ENCODE data around the gene ABLIM3.
A peak's percentile ranks its signal among the peaks of the same experiment; 100 is the strongest.

ABLIM3 gene

DNA sequence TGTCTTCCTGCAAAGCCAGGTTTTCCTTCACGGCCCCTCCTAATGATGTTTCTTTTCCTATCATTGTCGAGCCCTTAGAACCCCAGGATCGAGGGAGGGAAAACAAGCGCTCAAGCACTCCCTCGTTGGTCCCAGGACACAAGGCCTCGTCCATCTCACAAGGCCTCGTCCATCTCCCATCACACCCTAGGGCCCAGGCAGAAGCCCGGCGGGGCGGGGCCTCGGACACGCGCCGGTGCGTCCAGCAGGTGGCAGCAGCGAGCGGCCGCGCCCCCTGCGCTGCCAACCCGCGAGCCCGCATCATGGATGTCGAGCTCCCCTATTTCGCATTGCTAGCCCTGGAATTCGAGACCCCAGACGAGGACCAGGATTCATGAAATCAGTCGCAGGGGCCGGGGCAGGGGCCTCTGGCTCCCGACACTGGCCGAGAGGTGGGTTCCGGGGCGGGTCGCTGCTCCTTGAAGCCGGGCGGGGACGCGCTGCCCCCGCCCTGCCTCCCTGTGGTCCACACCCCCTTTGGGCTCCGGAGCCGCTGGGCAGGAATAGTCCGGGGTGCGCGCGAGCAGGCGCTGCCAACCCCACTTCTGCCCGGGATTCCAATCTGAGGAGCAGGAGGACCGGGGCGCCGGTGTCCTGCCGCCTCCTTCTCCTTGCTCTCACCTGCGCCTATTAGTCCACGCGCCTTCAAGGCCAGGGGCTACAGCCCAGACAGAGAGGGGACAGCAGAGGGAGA lies at the start of gene ABLIM3:
Gene ABLIM3, plus strand, starts transcription at position 270 of the 733 bp plus-strand sequence. CDS start 603 bp downstream, outside the sequence.
- peak; percentile 86 for DNase-seq (ENCODE audit: low read depth)
- Histone ChIP-seq H3K9me3 (ENCODE audit: control insufficient read depth, low read length) (no peaks in the 10 kb centered on the region), H3K9ac (ENCODE audit: low read length) (peak within 1 kb of the TSS; percentile 95), H3K36me3 (ENCODE audit: control insufficient read depth, insufficient read depth, low read length, severe bottlenecking) (no peaks in the 10 kb centered on the region), H3K4me1 (ENCODE audit: control insufficient read depth, insufficient read depth, low read length) (peaks cover 43% of the 10 kb centered on the region), H3K4me3 (ENCODE audit: low read length) (peak within 1 kb of the TSS; percentile 98), H3K27me3 (replicated peaks; ENCODE audit: control insufficient read depth, insufficient read depth, low read length) (no peaks in the 10 kb centered on the region)

DNA sequence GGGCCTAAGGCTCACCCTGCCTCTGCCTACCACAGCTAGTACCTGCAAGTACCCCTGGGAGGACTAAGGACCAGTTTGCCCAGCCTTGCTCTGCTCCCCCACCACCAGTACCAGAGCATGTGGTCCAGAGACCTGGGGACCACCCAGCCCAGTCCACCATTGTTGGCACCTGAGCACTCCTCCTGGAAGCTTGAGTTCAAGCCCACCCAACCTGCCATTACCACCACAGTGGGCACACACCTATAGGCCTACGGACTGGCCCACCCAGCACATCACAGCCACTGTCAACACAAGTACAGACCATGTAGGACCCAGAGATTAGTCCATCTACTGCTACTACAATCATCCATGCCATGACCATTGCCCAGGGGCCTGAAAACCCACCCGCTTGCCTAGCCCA lies 47.7 kb upstream of the ABLIM3 start:
- Histone ChIP-seq H3K27me3 (replicated peaks; ENCODE audit: control insufficient read depth, insufficient read depth, low read length) (peaks cover 3% of the 10 kb centered on the region), H3K36me3 (ENCODE audit: control insufficient read depth, insufficient read depth, low read length, severe bottlenecking) (no peaks in the 10 kb centered on the region), H3K9ac (ENCODE audit: low read length) (no peak overlapping the region), H3K4me3 (ENCODE audit: low read length) (no peak overlapping the region), H3K4me1 (ENCODE audit: control insufficient read depth, insufficient read depth, low read length) (no peaks in the 10 kb centered on the region), H3K9me3 (ENCODE audit: control insufficient read depth, low read length) (peaks cover 15% of the 10 kb centered on the region)
- no peak for DNase-seq (ENCODE audit: low read depth)

DNA sequence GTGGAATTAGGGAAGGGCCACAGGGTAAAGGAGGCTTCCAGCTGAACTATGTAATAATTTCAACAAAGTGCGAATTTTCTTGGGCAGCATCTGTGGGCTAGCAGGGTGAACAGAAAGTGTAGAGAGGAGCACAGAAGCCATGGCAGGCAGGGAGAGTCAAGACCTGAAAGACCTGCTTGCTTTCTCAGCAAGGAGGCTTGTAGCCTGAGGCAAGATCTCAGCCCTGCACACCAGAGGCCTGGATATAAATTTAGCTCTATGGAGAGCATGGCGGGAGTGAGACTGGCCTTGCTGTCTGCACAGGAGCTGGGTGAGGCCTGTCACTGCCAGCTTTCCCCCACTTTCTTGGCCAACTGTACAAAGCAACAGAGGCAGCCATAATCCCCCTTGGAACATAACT lies 46.3 kb upstream of the ABLIM3 start:
- H3K9me3 ChIP-seq (ENCODE audit: control insufficient read depth, low read length): peaks cover 24% of the 10 kb centered on the region

DNA sequence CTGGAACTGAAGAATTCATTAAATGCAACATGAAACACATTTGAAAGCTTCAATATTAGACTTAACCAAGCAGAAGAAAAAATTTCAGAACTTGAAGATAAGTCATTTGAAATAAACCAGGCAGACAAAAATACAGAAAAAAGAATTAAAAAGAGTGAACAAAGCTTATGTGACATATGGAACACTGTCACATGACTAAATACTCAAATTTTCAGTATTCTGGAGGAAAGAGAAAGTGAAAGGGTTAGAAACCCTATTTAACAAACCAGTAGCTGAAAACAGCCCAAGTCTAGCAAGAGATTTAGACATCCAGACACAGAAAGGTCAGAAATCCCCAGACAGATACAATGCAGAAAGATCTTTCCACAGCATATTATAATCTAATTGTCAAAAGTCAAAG lies 41.4 kb upstream of the ABLIM3 start:
- Histone ChIP-seq H3K27me3 (replicated peaks; ENCODE audit: control insufficient read depth, insufficient read depth, low read length) (no peaks in the 10 kb centered on the region), H3K4me1 (ENCODE audit: control insufficient read depth, insufficient read depth, low read length) (no peaks in the 10 kb centered on the region), H3K4me3 (ENCODE audit: low read length) (no peak overlapping the region), H3K36me3 (ENCODE audit: control insufficient read depth, insufficient read depth, low read length, severe bottlenecking) (no peaks in the 10 kb centered on the region), H3K9ac (ENCODE audit: low read length) (no peak overlapping the region), H3K9me3 (ENCODE audit: control insufficient read depth, low read length) (peaks cover 38% of the 10 kb centered on the region)
- no peak for DNase-seq (ENCODE audit: low read depth)

More for the DNA sequence above, 46.3 kb upstream of the ABLIM3 start:
- Histone ChIP-seq H3K27me3 (replicated peaks; ENCODE audit: control insufficient read depth, insufficient read depth, low read length) (peaks cover 3% of the 10 kb centered on the region), H3K4me1 (ENCODE audit: control insufficient read depth, insufficient read depth, low read length) (no peaks in the 10 kb centered on the region), H3K9ac (ENCODE audit: low read length) (no peak overlapping the region), H3K4me3 (ENCODE audit: low read length) (no peak overlapping the region), H3K36me3 (ENCODE audit: control insufficient read depth, insufficient read depth, low read length, severe bottlenecking) (no peaks in the 10 kb centered on the region)
- no peak for DNase-seq (ENCODE audit: low read depth)

DNA sequence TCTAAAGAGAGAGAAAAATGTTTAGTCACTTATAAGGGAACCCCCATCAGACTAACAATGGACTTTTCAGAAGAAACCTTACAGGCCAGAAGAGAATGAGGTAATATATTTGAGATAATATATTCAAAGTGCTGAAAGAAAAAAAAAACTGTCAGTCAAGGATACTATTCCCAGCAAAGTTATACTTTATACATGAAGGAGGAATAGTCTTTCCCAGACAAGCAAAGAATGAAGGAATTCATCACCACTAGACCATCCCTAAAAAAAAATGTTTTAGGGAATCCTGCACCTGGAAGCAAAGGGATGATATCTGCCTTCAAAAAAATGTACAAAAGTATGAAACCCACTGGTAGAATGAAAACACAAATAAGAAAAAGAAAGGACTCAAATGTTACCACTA lies 41.0 kb upstream of the ABLIM3 start:
- DNase-seq (ENCODE audit: low read depth): no peak
- no peak overlapping the region for H3K4me3 ChIP-seq (ENCODE audit: low read length)
- no peak overlapping the region for H3K9ac ChIP-seq (ENCODE audit: low read length)
- no peaks in the 10 kb centered on the region for H3K4me1 ChIP-seq (ENCODE audit: control insufficient read depth, insufficient read depth, low read length)
- H3K27me3 ChIP-seq (replicated peaks; ENCODE audit: control insufficient read depth, insufficient read depth, low read length): no peaks in the 10 kb centered on the region
- H3K9me3 ChIP-seq (ENCODE audit: control insufficient read depth, low read length): peaks cover 38% of the 10 kb centered on the region
- no peaks in the 10 kb centered on the region for H3K36me3 ChIP-seq (ENCODE audit: control insufficient read depth, insufficient read depth, low read length, severe bottlenecking)

DNA sequence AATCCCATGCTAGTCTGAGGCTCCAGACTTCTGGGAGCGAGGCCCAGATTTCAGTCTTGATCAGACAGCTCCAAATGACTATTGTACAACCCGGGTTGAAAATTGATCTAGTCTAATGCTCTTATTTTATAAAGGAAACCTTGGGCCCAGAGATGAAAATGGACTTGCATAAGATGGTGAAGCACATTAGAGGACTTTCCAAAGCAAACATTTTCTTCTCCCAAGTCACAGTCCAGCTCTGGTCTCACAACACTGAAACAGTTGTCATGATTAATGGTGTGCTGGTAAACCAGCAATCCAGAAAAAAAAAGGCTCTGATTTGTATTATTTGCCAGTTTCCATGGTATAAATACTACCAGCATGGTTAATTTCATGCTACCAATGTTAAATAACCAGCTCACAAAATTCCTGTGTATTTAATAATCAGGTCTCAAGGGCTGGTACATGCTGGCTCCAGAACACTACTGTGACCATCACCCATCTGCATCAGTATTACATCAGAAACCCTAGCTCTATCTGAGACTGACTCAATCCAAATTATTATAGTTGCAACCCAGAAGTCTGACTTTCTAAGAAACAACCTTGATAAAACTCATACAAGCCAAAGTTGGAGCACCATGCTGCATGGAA lies 32.5 kb upstream of the ABLIM3 start:
- Histone ChIP-seq H3K9ac (ENCODE audit: low read length) (no peak overlapping the region), H3K9me3 (ENCODE audit: control insufficient read depth, low read length) (no peaks in the 10 kb centered on the region), H3K4me1 (ENCODE audit: control insufficient read depth, insufficient read depth, low read length) (peaks cover 18% of the 10 kb centered on the region), H3K27me3 (replicated peaks; ENCODE audit: control insufficient read depth, insufficient read depth, low read length) (no peaks in the 10 kb centered on the region), H3K36me3 (ENCODE audit: control insufficient read depth, insufficient read depth, low read length, severe bottlenecking) (no peaks in the 10 kb centered on the region), H3K4me3 (ENCODE audit: low read length) (no peak overlapping the region)
- no peak for DNase-seq (ENCODE audit: low read depth)

DNA sequence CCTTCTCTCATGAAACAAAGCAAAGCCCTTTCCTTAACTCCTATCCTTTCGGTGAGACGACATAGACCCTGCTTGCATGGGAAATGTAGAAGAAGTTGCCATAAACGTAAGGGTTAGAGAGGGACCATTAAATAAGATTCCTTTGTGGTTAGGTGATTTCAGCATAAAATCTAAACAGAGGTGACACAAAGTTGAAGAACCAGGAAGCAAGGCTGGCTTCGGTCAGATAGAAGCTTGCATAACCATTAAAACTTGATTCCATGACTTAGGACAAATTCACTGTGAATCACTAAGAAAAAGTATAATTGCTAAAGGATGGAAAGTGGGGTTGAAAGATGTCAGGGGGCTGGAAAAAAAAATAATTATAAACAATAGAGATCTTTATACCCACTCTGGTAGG lies 30.9 kb upstream of the ABLIM3 start:
- Histone ChIP-seq H3K4me3 (ENCODE audit: low read length) (no peak overlapping the region), H3K27me3 (replicated peaks; ENCODE audit: control insufficient read depth, insufficient read depth, low read length) (no peaks in the 10 kb centered on the region), H3K9me3 (ENCODE audit: control insufficient read depth, low read length) (no peaks in the 10 kb centered on the region), H3K36me3 (ENCODE audit: control insufficient read depth, insufficient read depth, low read length, severe bottlenecking) (no peaks in the 10 kb centered on the region), H3K9ac (ENCODE audit: low read length) (no peak overlapping the region), H3K4me1 (ENCODE audit: control insufficient read depth, insufficient read depth, low read length) (peaks cover 32% of the 10 kb centered on the region)
- DNase-seq (ENCODE audit: low read depth): no peak

DNA sequence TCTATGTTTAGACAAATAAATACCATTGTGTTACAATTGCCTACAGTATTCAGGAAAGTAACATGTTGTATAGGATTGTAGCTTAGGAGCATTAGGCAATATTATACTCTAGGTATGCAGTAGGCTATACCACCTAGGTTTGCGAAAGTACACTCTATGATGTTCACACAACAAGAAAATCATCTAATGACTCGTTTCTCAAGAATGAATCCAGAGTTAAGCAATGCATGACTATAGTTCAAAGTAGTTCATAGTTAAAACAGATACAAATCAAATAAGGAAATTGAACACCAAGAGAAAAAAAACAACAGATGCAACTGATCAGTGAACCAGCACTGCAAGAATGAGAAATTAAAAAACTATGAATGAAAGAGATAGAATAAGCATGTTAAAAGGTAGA lies 27.6 kb upstream of the ABLIM3 start:
- no peak overlapping the region for H3K4me3 ChIP-seq (ENCODE audit: low read length)
- H3K4me1 ChIP-seq (ENCODE audit: control insufficient read depth, insufficient read depth, low read length): peaks cover 28% of the 10 kb centered on the region
- DNase-seq (ENCODE audit: low read depth): peak; percentile 78
- H3K36me3 ChIP-seq (ENCODE audit: control insufficient read depth, insufficient read depth, low read length, severe bottlenecking): no peaks in the 10 kb centered on the region
- peak overlapping the region; percentile 55 for H3K9ac ChIP-seq (ENCODE audit: low read length)
- H3K27me3 ChIP-seq (replicated peaks; ENCODE audit: control insufficient read depth, insufficient read depth, low read length): no peaks in the 10 kb centered on the region
- no peaks in the 10 kb centered on the region for H3K9me3 ChIP-seq (ENCODE audit: control insufficient read depth, low read length)

DNA sequence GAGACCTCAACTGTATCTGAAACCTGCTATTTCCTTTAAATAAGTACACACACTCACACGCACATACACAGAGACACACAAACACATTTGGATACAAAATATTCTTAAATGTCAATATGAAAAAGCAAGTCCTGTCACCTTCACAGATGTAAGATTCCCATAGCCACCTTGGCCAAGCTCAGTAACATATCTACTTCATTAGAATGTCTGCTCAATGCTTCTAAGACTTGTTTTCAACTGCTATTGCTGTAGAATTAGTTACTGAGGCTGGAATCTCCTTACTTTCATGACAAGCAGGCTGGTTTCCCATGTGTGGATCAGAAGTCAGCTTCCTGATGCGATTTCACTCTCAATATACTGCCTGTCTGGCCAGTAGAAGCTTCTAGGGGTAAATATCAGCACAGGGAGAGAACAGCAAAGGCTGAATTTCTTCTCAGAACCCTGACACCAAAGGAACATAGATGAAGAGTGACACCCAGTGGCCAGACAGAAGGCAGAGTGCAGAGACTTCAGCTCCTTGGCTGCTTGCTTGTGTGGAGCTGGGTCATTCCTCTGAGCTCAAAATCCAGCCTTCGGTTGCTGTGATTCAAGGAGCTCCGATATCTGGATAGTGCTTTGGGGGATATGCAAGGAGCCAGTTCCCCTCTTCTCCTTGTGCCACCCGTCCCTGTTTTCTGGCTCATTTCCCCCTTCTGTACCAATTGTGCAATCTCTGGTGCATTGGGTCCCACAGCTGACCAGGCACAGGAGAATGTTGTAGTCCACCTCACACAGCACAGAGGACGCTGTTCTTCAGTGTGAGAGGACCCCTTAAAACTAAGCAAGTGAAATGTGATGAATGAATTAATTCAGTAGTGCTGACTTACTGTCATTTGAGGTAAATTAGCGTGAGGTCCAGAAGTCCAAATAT lies 26.6 kb upstream of the ABLIM3 start:
- Histone ChIP-seq H3K4me1 (ENCODE audit: control insufficient read depth, insufficient read depth, low read length) (peaks cover 19% of the 10 kb centered on the region), H3K4me3 (ENCODE audit: low read length) (no peak overlapping the region), H3K27me3 (replicated peaks; ENCODE audit: control insufficient read depth, insufficient read depth, low read length) (no peaks in the 10 kb centered on the region), H3K9me3 (ENCODE audit: control insufficient read depth, low read length) (no peaks in the 10 kb centered on the region), H3K36me3 (ENCODE audit: control insufficient read depth, insufficient read depth, low read length, severe bottlenecking) (no peaks in the 10 kb centered on the region), H3K9ac (ENCODE audit: low read length) (peak overlapping the region; percentile 55)
- peak; percentile 91 for DNase-seq (ENCODE audit: low read depth)

DNA sequence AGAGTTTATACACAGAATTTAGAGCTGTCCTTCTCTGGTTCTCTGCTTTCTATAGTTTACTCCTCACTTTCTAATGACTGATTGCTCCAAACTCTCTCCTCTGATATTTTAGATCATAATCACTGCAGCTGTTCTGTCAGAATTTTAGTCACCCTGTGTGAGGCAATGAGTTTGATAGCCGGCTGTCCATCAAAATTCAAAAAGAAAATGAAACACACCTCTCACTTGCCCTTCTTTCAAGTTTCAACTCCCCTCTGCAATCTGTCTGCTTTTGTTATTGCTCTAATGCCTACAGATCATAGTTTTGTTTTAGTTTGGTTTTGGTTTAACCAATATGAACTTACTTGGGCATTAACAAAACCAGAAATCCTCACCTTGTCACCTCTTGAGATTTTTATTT lies 23.3 kb upstream of the ABLIM3 start:
- H3K9me3 ChIP-seq (ENCODE audit: control insufficient read depth, low read length): no peaks in the 10 kb centered on the region
- H3K9ac ChIP-seq (ENCODE audit: low read length): no peak overlapping the region
- peaks cover 19% of the 10 kb centered on the region for H3K4me1 ChIP-seq (ENCODE audit: control insufficient read depth, insufficient read depth, low read length)
- H3K36me3 ChIP-seq (ENCODE audit: control insufficient read depth, insufficient read depth, low read length, severe bottlenecking): no peaks in the 10 kb centered on the region
- H3K27me3 ChIP-seq (replicated peaks; ENCODE audit: control insufficient read depth, insufficient read depth, low read length): no peaks in the 10 kb centered on the region
- no peak overlapping the region for H3K4me3 ChIP-seq (ENCODE audit: low read length)
- DNase-seq (ENCODE audit: low read depth): no peak

DNA sequence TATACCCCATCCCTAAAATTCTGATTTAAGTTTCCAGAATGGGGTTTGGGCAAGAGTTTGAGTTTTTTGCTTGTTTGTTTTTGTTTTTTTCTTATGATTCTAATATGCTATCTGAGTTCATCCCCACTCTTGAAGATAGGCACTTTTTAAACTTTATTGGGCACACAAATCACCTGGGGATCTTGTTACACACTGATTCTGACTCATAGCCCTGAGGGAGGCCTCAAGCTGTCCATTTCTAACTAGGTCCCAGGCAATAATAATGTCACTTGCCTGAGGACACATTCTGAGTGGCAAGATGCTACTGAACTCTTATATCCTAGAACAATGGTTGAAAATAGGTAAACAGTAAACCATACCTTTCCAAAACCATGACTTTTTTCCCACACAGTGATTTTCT lies 22.8 kb upstream of the ABLIM3 start:
- Histone ChIP-seq H3K4me3 (ENCODE audit: low read length) (no peak overlapping the region), H3K9ac (ENCODE audit: low read length) (no peak overlapping the region), H3K9me3 (ENCODE audit: control insufficient read depth, low read length) (no peaks in the 10 kb centered on the region), H3K27me3 (replicated peaks; ENCODE audit: control insufficient read depth, insufficient read depth, low read length) (no peaks in the 10 kb centered on the region), H3K4me1 (ENCODE audit: control insufficient read depth, insufficient read depth, low read length) (peaks cover 17% of the 10 kb centered on the region), H3K36me3 (ENCODE audit: control insufficient read depth, insufficient read depth, low read length, severe bottlenecking) (no peaks in the 10 kb centered on the region)
- no peak for DNase-seq (ENCODE audit: low read depth)
